H1 (cell line): ENCODE data around the gene L1TD1. TPM values are rescaled to one million over a fixed set of nuclear protein-coding genes. Genes with fewer than 3 reads are reported as not detected.

Source experiments
- CTCF ChIA-PET: fragments of 300-600 bp; sonication (Branson Sonifier 250); formaldehyde crosslinking; loops from one replicate; lab custom pipeline; 2021; ENCODE audit not compliant: partially characterized antibody; lab: Charles Lee
- POLR2A ChIA-PET: fragments of 300-600 bp; sonication (Branson Sonifier 250); formaldehyde crosslinking; loops from one replicate; lab custom pipeline; 2021; ENCODE audit warnings: inconsistent platforms; ENCODE audit not compliant: partially characterized antibody; lab: Charles Lee
- DNase-seq, 2 experiments: peaks; one replicate each; pipeline versions ENCODE4 v3.0.0 to v3.0.0-alpha.2; 2010 to 2022; ENCODE audit warnings: low spot score in 2 of 2, low read depth in 1 of 2, mixed read lengths in 1 of 2
- FAIRE-seq: peaks from 2 replicates; lab custom pipeline; 2011; peaks lifted over from hg19 to GRCh38; lab: Jason Lieb, UNC
- H2AFZ ChIP-seq: 2 replicates; pipeline ENCODE4 v1.8.1; 2012; ENCODE audit warnings: low read length, inconsistent platforms
- H2AK5ac ChIP-seq: 2 replicates; pipeline ENCODE4 v1.6.1; 2013; ENCODE audit warnings: low read depth, low read length
- H2BK120ac ChIP-seq: replicated peaks from 2 replicates; pipeline ENCODE3; 2013; ENCODE audit warnings: low read depth, low read length, inconsistent platforms
- H2BK12ac ChIP-seq: 2 replicates; pipeline ENCODE4 v1.6.1; 2013; ENCODE audit warnings: low read depth, low read length
- H2BK15ac ChIP-seq: 2 replicates; pipeline ENCODE4 v1.6.1; 2013; ENCODE audit warnings: low read length
- H2BK20ac ChIP-seq: 2 replicates; pipeline ENCODE4 v1.6.1; 2013; ENCODE audit warnings: low read length
- H2BK5ac ChIP-seq: 2 replicates; pipeline ENCODE4 v1.6.1; 2013; ENCODE audit warnings: low read depth, low read length
- H3K14ac ChIP-seq: 2 replicates; pipeline ENCODE4 v1.6.1; 2013; ENCODE audit warnings: inconsistent platforms; ENCODE audit not compliant: insufficient read length
- H3K18ac ChIP-seq: 2 replicates; pipeline ENCODE4 v1.6.1; 2013; ENCODE audit warnings: low read length; ENCODE audit errors: extremely low read depth
- H3K23ac ChIP-seq: 2 replicates; pipeline ENCODE4 v1.6.1; 2013; ENCODE audit warnings: inconsistent platforms; ENCODE audit not compliant: insufficient read length
- H3K23me2 ChIP-seq: 2 replicates; pipeline ENCODE4 v1.6.1; 2013; ENCODE audit warnings: low read depth, low read length
- H3K27ac ChIP-seq: 2 replicates; pipeline ENCODE4 v1.6.1; 2011; ENCODE audit warnings: low read depth, low read length, inconsistent platforms
- H3K27me3 ChIP-seq, 4 experiments: replicated peaks in 1 of 4; 1 replicate in 1 of 4; 2 replicates in 3 of 4; pipeline versions ENCODE4 v1.6.1 to v1.8.1; 2011 to 2013; ENCODE audit warnings: low read length in 3 of 4, mild to moderate bottlenecking in 3 of 4, inconsistent platforms in 2 of 4, mixed read lengths in 2 of 4, moderate library complexity in 1 of 4; ENCODE audit not compliant: control insufficient read depth in 3 of 4, insufficient read depth in 3 of 4; ENCODE audit errors: extremely low read depth in 1 of 4
- H3K36me3 ChIP-seq, 4 experiments: 2 replicates each; pipeline versions ENCODE4 v1.6.1 to v1.8.1; 2011 to 2013; ENCODE audit warnings: mild to moderate bottlenecking in 4 of 4, low read length in 3 of 4, moderate library complexity in 2 of 4, control low read depth in 1 of 4, inconsistent platforms in 1 of 4; ENCODE audit not compliant: insufficient read depth in 4 of 4, control insufficient read depth in 2 of 4
- H3K4ac ChIP-seq: replicated peaks from 2 replicates; pipeline ENCODE3; 2013; ENCODE audit warnings: low read length, low read depth, mixed read lengths, inconsistent platforms; ENCODE audit not compliant: insufficient read length
- H3K4me1 ChIP-seq, 4 experiments: replicated peaks in 1 of 4; 1 replicate in 1 of 4; 2 replicates in 3 of 4; pipeline versions ENCODE4 v1.6.1 to v1.8.1; 2011 to 2013; ENCODE audit warnings: low read length in 3 of 4, inconsistent platforms in 2 of 4, mixed read lengths in 1 of 4; ENCODE audit not compliant: insufficient read depth in 4 of 4, control insufficient read depth in 3 of 4
- H3K4me2 ChIP-seq, 2 experiments: 2 replicates each; pipeline versions ENCODE4 v1.6.1 to v1.8.1; 2011 to 2013; ENCODE audit warnings: low read depth in 2 of 2, low read length in 2 of 2, control low read depth in 1 of 2, inconsistent platforms in 1 of 2, mild to moderate bottlenecking in 1 of 2; ENCODE audit not compliant: insufficient read depth in 1 of 2
- H3K4me3 ChIP-seq, 4 experiments: fragments of 200-600, 300-600 bp in 1 of 4; sonication (generic), shearing (Covaris generic), sonication (Bioruptor Twin) in 1 of 4; 2 replicates each; pipeline versions ENCODE4 v1.5.1 to v1.8.1; 2011 to 2016; ENCODE audit warnings: low read length in 4 of 4, low read depth in 3 of 4, control low read depth in 2 of 4, inconsistent platforms in 2 of 4, mild to moderate bottlenecking in 2 of 4, mixed read lengths in 1 of 4, moderate library complexity in 1 of 4; ENCODE audit not compliant: insufficient read depth in 2 of 4; ENCODE audit errors: extremely low read depth in 1 of 4
- H3K56ac ChIP-seq: replicated peaks from 2 replicates; pipeline ENCODE3; 2013; ENCODE audit warnings: low read depth, mild to moderate bottlenecking, mixed read lengths, low read length, inconsistent platforms; ENCODE audit not compliant: insufficient read length
- H3K79me1 ChIP-seq: 2 replicates; pipeline ENCODE4 v1.6.1; 2013; ENCODE audit warnings: low read depth, low read length, control low read depth
- H3K79me2 ChIP-seq, 2 experiments: 2 replicates each; pipeline versions ENCODE4 v1.6.1 to v1.8.1; 2012 to 2013; ENCODE audit warnings: low read length in 2 of 2, mild to moderate bottlenecking in 2 of 2, inconsistent platforms in 1 of 2; ENCODE audit not compliant: insufficient read depth in 2 of 2, control insufficient read depth in 1 of 2
- H3K9ac ChIP-seq, 4 experiments: replicated peaks in 1 of 4; 1 replicate in 1 of 4; 2 replicates in 3 of 4; pipeline versions ENCODE4 v1.6.1 to v1.8.1; 2011 to 2013; ENCODE audit warnings: low read depth in 3 of 4, low read length in 3 of 4, control low read depth in 2 of 4, mild to moderate bottlenecking in 2 of 4, moderate library complexity in 2 of 4, inconsistent platforms in 1 of 4; ENCODE audit errors: extremely low read depth in 1 of 4
- H3K9me3 ChIP-seq, 2 experiments: 2 replicates each; pipeline versions ENCODE4 v1.6.1 to v1.8.1; 2012 to 2013; ENCODE audit warnings: mild to moderate bottlenecking in 2 of 2, moderate library complexity in 2 of 2, control low read depth in 1 of 2, inconsistent platforms in 1 of 2, low read depth in 1 of 2, low read length in 1 of 2, mixed read lengths in 1 of 2; ENCODE audit not compliant: insufficient read depth in 2 of 2
- H4K20me1 ChIP-seq, 2 experiments: replicated peaks in 1 of 2; 2 replicates each; pipeline versions ENCODE3 to v1.8.1; 2011 to 2013; ENCODE audit warnings: inconsistent platforms in 2 of 2, low read length in 2 of 2, mild to moderate bottlenecking in 1 of 2; ENCODE audit not compliant: insufficient read depth in 2 of 2, control insufficient read depth in 1 of 2
- H4K5ac ChIP-seq: 2 replicates; pipeline ENCODE4 v1.6.1; 2013; ENCODE audit warnings: low read length, low read depth, mixed read lengths, inconsistent platforms; ENCODE audit not compliant: insufficient read length
- H4K8ac ChIP-seq: 2 replicates; pipeline ENCODE4 v1.8.0; 2013; ENCODE audit warnings: mild to moderate bottlenecking, moderate library complexity, low read length, inconsistent platforms; ENCODE audit not compliant: insufficient read depth; ENCODE audit errors: extremely low read depth
- H4K91ac ChIP-seq: replicated peaks from 2 replicates; pipeline ENCODE3; 2013; ENCODE audit warnings: low read length, mixed read lengths, inconsistent platforms; ENCODE audit not compliant: insufficient read length
- EZH2 ChIP-seq: fragments of 200-600 bp; sonication (generic); IDR thresholded peaks from 2 replicates; pipeline ENCODE4 v1.7.1; 2012; ENCODE audit warnings: low read depth, mild to moderate bottlenecking, moderate library complexity, low read length, inconsistent platforms; ENCODE audit not compliant: severe bottlenecking
- POLR2AphosphoS5 ChIP-seq: IDR thresholded peaks from 2 replicates; pipeline ENCODE4 v1.6.1; 2011; ENCODE audit warnings: low read depth, low read length
- RFX5 ChIP-seq: IDR thresholded peaks from 2 replicates; pipeline ENCODE4 v1.6.1; 2011; ENCODE audit warnings: low read depth, low read length, improper control_type of control experiment, borderline replicate concordance
- SUZ12 ChIP-seq: fragments of 200-600 bp; sonication (generic); IDR thresholded peaks from 2 replicates; pipeline ENCODE4 v1.6.1; 2012; ENCODE audit warnings: mild to moderate bottlenecking, inconsistent platforms, low read length, moderate library complexity, mixed read lengths
- WGBS, 2 experiments: shearing (Covaris generic) in 1 of 2; methylation state at CpG; one replicate each; pipeline versions ENCODE4 v1.1.6 to v1.1.7; 2013 to 2015; ENCODE audit warnings: low lambda C conversion rate in 2 of 2, mixed read lengths in 2 of 2, inconsistent platforms in 1 of 2, low coverage in 1 of 2, missing lambda C conversion rate in 1 of 2; ENCODE audit not compliant: insufficient replicate concordance in 2 of 2, insufficient coverage in 1 of 2, insufficient read length in 1 of 2; ENCODE audit errors: extremely low coverage in 1 of 2, missing lambda C conversion rate in 1 of 2; 5-methylcytosine and 5-hydroxymethylcytosine counted together
- polyA plus RNA-seq, 7 experiments: library from polyadenylated mRNA; depleted of rRNA in 3 of 7; stranded (reverse) in 5 of 7; unstranded in 2 of 7; fragments of >200 nt in 5 of 7; fragments of 200-250 nt in 2 of 7; gene quantifications; 1 replicate in 5 of 7; 2 replicates in 1 of 7; 4 replicates in 1 of 7; pipeline versions ENCODE4 v1.2.1 to v1.2.3, GENCODE V29; 2011 to 2013; ENCODE audit warnings: missing spikeins in 2 of 7, mixed read lengths in 2 of 7
- total RNA-seq: library from RNA; stranded (reverse); fragmentation: NEBNext Ultra II Directional; extraction: Animal tissue kit (Norgen Biotek cat#: 25700); gene quantifications from 2 replicates; pipeline ENCODE4 v1.2.1, GENCODE V29; 2021

L1TD1 gene
- total and polyA plus RNA-seq, 2 of the 8 experiments (the other 6 are each of a cell fraction or from before 2014, with no cell fraction given) = 35.3 to 441 TPM

DNA sequence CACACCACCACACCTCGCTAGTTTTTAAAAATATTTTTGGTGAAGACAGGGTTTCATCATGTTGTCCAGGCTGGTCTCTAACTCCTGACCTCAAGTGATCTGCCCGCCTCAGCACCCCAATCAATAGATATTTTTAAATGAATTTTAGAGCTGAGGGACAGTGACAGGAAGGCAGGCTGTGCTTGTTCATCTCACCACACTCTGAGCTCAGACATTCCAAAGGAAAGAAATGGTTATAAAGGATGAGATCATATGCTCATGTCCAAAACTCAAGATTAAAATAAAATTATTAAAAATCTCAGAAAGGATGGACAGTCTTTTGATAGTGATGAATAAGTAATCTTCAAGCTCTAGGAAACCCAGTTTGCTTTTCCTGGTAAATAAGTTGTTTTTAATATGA, 40.9 kb downstream of the L1TD1 start:
- Histone ChIP-seq H2AFZ (no peak overlapping the region), H3K27me3 (no peaks in the 10 kb centered on the region), H2AK5ac (no peak overlapping the region), H2BK15ac (no peak overlapping the region), H3K4ac (no peak overlapping the region), H3K4me3 (no peak overlapping the region), H3K79me2 (no peaks in the 10 kb centered on the region), H3K79me1 (no peaks in the 10 kb centered on the region), H2BK20ac (no peak overlapping the region), H4K91ac (no peak overlapping the region), H3K9ac (no peak overlapping the region), H4K20me1 (peaks cover 0 to 3% of the 10 kb centered on the region in 2 experiments), H3K27ac (no peak overlapping the region), H3K23me2 (no peaks in the 10 kb centered on the region), H3K9me3 (no peaks in the 10 kb centered on the region), H3K18ac (no peak overlapping the region), H3K14ac (no peak overlapping the region), H3K4me1 (peaks cover 4 to 13% (median 7%) of the 10 kb centered on the region in 4 experiments), H3K56ac (no peak overlapping the region), H2BK12ac (no peak overlapping the region), H2BK120ac (no peak overlapping the region), H4K8ac (no peak overlapping the region), H2BK5ac (no peak overlapping the region), H3K36me3 (peaks cover 0 to 2% (median 0%) of the 10 kb centered on the region in 4 experiments; a peak in 3 of 8 replicates), H3K23ac (no peak overlapping the region), H4K5ac (no peak overlapping the region), H3K4me2 (no peak overlapping the region)
- CTCF ChIA-PET = interaction anchor here (0.6 to 1.7 kb wide), 7 partner anchors 9 to 285 kb away, joined by 3 to 6 read pairs (median 4); no protein-coding TSS in a partner anchor
- DNase-seq (no peak), FAIRE-seq (no peak)
- POLR2A ChIA-PET = interaction anchor here (0.7 to 10.8 kb wide), 14 partner anchors 9 to 84 kb away, joined by 3 to 98 read pairs (median 3); partner anchors contain the start of gene KANK4
- WGBS, 2 experiments = 100% methylated on average over 2 of the region's 2 CpGs; no CpG with 5 or more reads in 1 of the 2 experiments
- TF ChIP-seq POLR2AphosphoS5 (no peak), EZH2 (no peak), RFX5 (no peak), SUZ12 (no peak)
